ENCODE results near the gene IL12RB2. TPM values are rescaled to one million over a fixed set of nuclear protein-coding genes. Genes with fewer than 3 reads are reported as not detected.

IL12RB2 gene
- total RNA-seq, 1 donor from 2014 or later = 0.06 TPM

GRCh38 chr1:67372898-67373297 is 65.2 kb downstream of the IL12RB2 start:
- Mint-ChIP-seq H3K27me3 (ENCODE audit: insufficient read depth, low read depth) (no peaks in the 10 kb centered on the region), H3K9me3 (no peaks in the 10 kb centered on the region), H3K27ac (no peak overlapping the region), H3K4me1 (no peaks in the 10 kb centered on the region), H3K36me3 (no peaks in the 10 kb centered on the region), H3K4me3 (no peak overlapping the region)
- H4K20me1 ChIP-seq (ENCODE audit: low read depth) = no peaks in the 10 kb centered on the region
- no peak overlapping the region for H3K27ac ChIP-seq
- DNase-seq (ENCODE audit: low spot score) = no peak
- no peaks in the 10 kb centered on the region for H3K27me3 ChIP-seq
- H3K4me3 ChIP-seq = no peak overlapping the region
- H3K4me2 ChIP-seq = no peak overlapping the region
- TF ChIP-seq EZH2phosphoT487 (IDR thresholded peaks at IDR 0.05) = no peak
- no peak for TF ChIP-seq EZH2 (IDR thresholded peaks at IDR 0.05)
- TF ChIP-seq, protein P1, sequence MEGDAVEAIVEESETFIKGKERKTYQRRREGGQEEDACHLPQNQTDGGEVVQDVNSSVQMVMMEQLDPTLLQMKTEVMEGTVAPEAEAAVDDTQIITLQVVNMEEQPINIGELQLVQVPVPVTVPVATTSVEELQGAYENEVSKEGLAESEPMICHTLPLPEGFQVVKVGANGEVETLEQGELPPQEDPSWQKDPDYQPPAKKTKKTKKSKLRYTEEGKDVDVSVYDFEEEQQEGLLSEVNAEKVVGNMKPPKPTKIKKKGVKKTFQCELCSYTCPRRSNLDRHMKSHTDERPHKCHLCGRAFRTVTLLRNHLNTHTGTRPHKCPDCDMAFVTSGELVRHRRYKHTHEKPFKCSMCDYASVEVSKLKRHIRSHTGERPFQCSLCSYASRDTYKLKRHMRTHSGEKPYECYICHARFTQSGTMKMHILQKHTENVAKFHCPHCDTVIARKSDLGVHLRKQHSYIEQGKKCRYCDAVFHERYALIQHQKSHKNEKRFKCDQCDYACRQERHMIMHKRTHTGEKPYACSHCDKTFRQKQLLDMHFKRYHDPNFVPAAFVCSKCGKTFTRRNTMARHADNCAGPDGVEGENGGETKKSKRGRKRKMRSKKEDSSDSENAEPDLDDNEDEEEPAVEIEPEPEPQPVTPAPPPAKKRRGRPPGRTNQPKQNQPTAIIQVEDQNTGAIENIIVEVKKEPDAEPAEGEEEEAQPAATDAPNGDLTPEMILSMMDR (IDR thresholded peaks at IDR 0.05) = no peak
- H3K79me2 ChIP-seq (ENCODE audit: low read depth) = no peaks in the 10 kb centered on the region
- no peaks in the 10 kb centered on the region for H3K36me3 ChIP-seq
- no peak overlapping the region for H2AFZ ChIP-seq (replicated peaks)
- no peaks in the 10 kb centered on the region for H3K9me3 ChIP-seq (ENCODE audit: low read depth)
- H3K4me1 ChIP-seq = peaks cover 6% of the 10 kb centered on the region
- no peak overlapping the region for H3K9ac ChIP-seq
- no peaks in the 10 kb centered on the region for H3F3A ChIP-seq (ENCODE audit: low read depth)

DNA sequence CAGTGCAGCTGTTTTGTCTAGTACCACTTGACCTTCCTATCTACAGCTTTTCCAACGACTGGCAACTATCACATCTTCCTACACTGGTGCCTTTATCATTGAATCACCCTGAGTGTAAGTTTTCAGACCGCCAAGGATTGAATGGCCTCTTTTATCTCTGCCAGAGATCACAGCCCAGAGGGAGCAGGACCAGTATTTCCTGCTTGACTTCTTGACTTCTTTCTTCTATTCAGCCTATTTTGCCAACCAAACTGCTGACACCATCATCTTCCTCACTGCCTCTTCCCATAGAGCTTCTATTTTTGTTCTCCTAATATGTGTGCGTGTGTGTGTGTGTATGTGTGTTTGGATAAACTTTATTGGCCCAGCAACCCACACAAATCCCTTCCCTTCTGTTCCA is 68.7 kb downstream of the IL12RB2 start:
- Mint-ChIP-seq H3K4me3 (no peak overlapping the region), H3K9me3 (no peaks in the 10 kb centered on the region), H3K4me1 (no peaks in the 10 kb centered on the region), H3K27me3 (ENCODE audit: insufficient read depth, low read depth) (no peaks in the 10 kb centered on the region), H3K36me3 (no peaks in the 10 kb centered on the region), H3K27ac (no peak overlapping the region)
- no peaks in the 10 kb centered on the region for H4K20me1 ChIP-seq (ENCODE audit: low read depth)
- H3K4me1 ChIP-seq = peaks cover 5% of the 10 kb centered on the region
- H3K27me3 ChIP-seq = no peaks in the 10 kb centered on the region
- H2AFZ ChIP-seq (replicated peaks) = no peak overlapping the region
- H3F3A ChIP-seq (ENCODE audit: low read depth) = no peaks in the 10 kb centered on the region
- no peak overlapping the region for H3K4me3 ChIP-seq
- H3K36me3 ChIP-seq = no peaks in the 10 kb centered on the region
- H3K27ac ChIP-seq = no peak overlapping the region
- H3K9me3 ChIP-seq (ENCODE audit: low read depth) = no peaks in the 10 kb centered on the region
- no peak for DNase-seq (ENCODE audit: low spot score)
- no peak overlapping the region for H3K9ac ChIP-seq
- TF ChIP-seq EZH2 (IDR thresholded peaks at IDR 0.05) (no peak), EZH2phosphoT487 (IDR thresholded peaks at IDR 0.05) (no peak)
- TF ChIP-seq, protein P1 (IDR thresholded peaks at IDR 0.05) = no peak
- no peak overlapping the region for H3K4me2 ChIP-seq
- H3K79me2 ChIP-seq (ENCODE audit: low read depth) = no peaks in the 10 kb centered on the region

GRCh38 chr1:67377253-67377652 is 69.6 kb downstream of the IL12RB2 start:
- no peaks in the 10 kb centered on the region for H3K4me1 ChIP-seq
- H2AFZ ChIP-seq (replicated peaks) = no peak overlapping the region
- H3K9me3 ChIP-seq (ENCODE audit: low read depth) = no peaks in the 10 kb centered on the region
- H3K9ac ChIP-seq = no peak overlapping the region
- H3K36me3 ChIP-seq = no peaks in the 10 kb centered on the region
- no peak overlapping the region for H3K4me2 ChIP-seq
- no peak overlapping the region for H3K27ac ChIP-seq
- Mint-ChIP-seq H3K36me3 (peaks cover 1% of the 10 kb centered on the region), H3K9me3 (peaks cover 3% of the 10 kb centered on the region), H3K4me1 (no peaks in the 10 kb centered on the region), H3K27ac (no peak overlapping the region), H3K27me3 (ENCODE audit: insufficient read depth, low read depth) (no peaks in the 10 kb centered on the region), H3K4me3 (no peak overlapping the region)
- DNase-seq (ENCODE audit: low spot score) = no peak
- no peaks in the 10 kb centered on the region for H3F3A ChIP-seq (ENCODE audit: low read depth)
- TF ChIP-seq, protein P1 (IDR thresholded peaks at IDR 0.05) = no peak
- no peaks in the 10 kb centered on the region for H4K20me1 ChIP-seq (ENCODE audit: low read depth)
- H3K4me3 ChIP-seq = no peak overlapping the region
- no peaks in the 10 kb centered on the region for H3K79me2 ChIP-seq (ENCODE audit: low read depth)
- H3K27me3 ChIP-seq = no peaks in the 10 kb centered on the region

GRCh38 chr1:67381154-67381553 is 73.5 kb downstream of the IL12RB2 start:
- H3K27me3 ChIP-seq = no peaks in the 10 kb centered on the region
- H3K27ac ChIP-seq = no peak overlapping the region
- Mint-ChIP-seq H3K27ac (no peak overlapping the region), H3K4me1 (no peaks in the 10 kb centered on the region), H3K27me3 (ENCODE audit: insufficient read depth, low read depth) (no peaks in the 10 kb centered on the region), H3K36me3 (peaks cover 16% of the 10 kb centered on the region), H3K9me3 (peaks cover 29% of the 10 kb centered on the region), H3K4me3 (no peak overlapping the region)
- H3F3A ChIP-seq (ENCODE audit: low read depth) = no peaks in the 10 kb centered on the region
- H3K4me2 ChIP-seq = no peak overlapping the region
- DNase-seq (ENCODE audit: low spot score) = no peak
- H3K4me3 ChIP-seq = no peak overlapping the region
- TF ChIP-seq, protein P1 (IDR thresholded peaks at IDR 0.05) = no peak
- TF ChIP-seq EZH2 (IDR thresholded peaks at IDR 0.05) (no peak), EZH2phosphoT487 (IDR thresholded peaks at IDR 0.05) (no peak)
- no peak overlapping the region for H3K9ac ChIP-seq
- H2AFZ ChIP-seq (replicated peaks) = no peak overlapping the region
- H3K9me3 ChIP-seq (ENCODE audit: low read depth) = peaks cover 5% of the 10 kb centered on the region
- H3K79me2 ChIP-seq (ENCODE audit: low read depth) = no peaks in the 10 kb centered on the region
- H3K36me3 ChIP-seq = no peaks in the 10 kb centered on the region
- no peaks in the 10 kb centered on the region for H4K20me1 ChIP-seq (ENCODE audit: low read depth)
- no peaks in the 10 kb centered on the region for H3K4me1 ChIP-seq

Measured in neural progenitor cell (in vitro differentiated cells).